Right hindlimb (tissue), 1 donor: ENCODE results near the gene LEPR.
"Not testable (repeated sequence)": the region's sequence is repeated elsewhere in the genome, so short reads cannot be mapped to it uniquely, and the experiment has no call there.

Source experiments
- DNase-seq: peaks from one replicate; pipeline ENCODE4 v3.0.0-alpha.2; 2018

LEPR gene

GRCh38 chr1:65420590-65421350 is at the start of gene LEPR, which contains the start of gene LEPROT:
Gene LEPR (plus strand): TSS chr1:65420668. CDS start chr1:65565566, 144,898 bp downstream.
Gene LEPROT (plus strand): TSS chr1:65420668. CDS start chr1:65420725, 57 bp downstream.
- no peak for DNase-seq

GRCh38 chr1:65371544-65371943 is 48.9 kb upstream of the LEPR start:
- no peak for DNase-seq

- no peak for DNase-seq
Observed at GRCh38 chr1:65372557-65372956, 47.9 kb upstream of the LEPR start.

GRCh38 chr1:65377496-65378246 is 42.8 kb upstream of the LEPR start:
- no peak for DNase-seq

GRCh38 chr1:65378247-65378946 is 42.1 kb upstream of the LEPR start:
- DNase-seq, result no peak

- not testable (repeated sequence) for DNase-seq
Observed at GRCh38 chr1:65384426-65384825, 36.0 kb upstream of the LEPR start.

GRCh38 chr1:65386439-65386838 is 34.0 kb upstream of the LEPR start:
- DNase-seq, result no peak

GRCh38 chr1:65387821-65388220 is 32.6 kb upstream of the LEPR start:
- no peak for DNase-seq

- no peak for DNase-seq
Observed at GRCh38 chr1:65388908-65389695, 31.4 kb upstream of the LEPR start.

- DNase-seq, result no peak
Observed at GRCh38 chr1:65392497-65392896, 28.0 kb upstream of the LEPR start.

GRCh38 chr1:65393347-65393746 is 27.1 kb upstream of the LEPR start:
- no peak for DNase-seq

GRCh38 chr1:65393928-65394327 is 26.5 kb upstream of the LEPR start:
- no peak for DNase-seq

- DNase-seq, result no peak
Observed at GRCh38 chr1:65395887-65396612, 24.4 kb upstream of the LEPR start.

GRCh38 chr1:65398083-65398482 is 22.4 kb upstream of the LEPR start:
- no peak for DNase-seq

GRCh38 chr1:65399003-65399402 is 21.5 kb upstream of the LEPR start:
- DNase-seq, result no peak

- no peak for DNase-seq
Observed at GRCh38 chr1:65401612-65402011, 18.9 kb upstream of the LEPR start.

GRCh38 chr1:65404941-65405340 is 15.5 kb upstream of the LEPR start:
- no peak for DNase-seq

GRCh38 chr1:65407877-65408276 is 12.6 kb upstream of the LEPR start:
- DNase-seq, result no peak

- no peak for DNase-seq
Observed at GRCh38 chr1:65409314-65409713, 11.2 kb upstream of the LEPR start.

- no peak for DNase-seq
Observed at GRCh38 chr1:65409816-65410326, 10.6 kb upstream of the LEPR start.

- DNase-seq, result no peak
Observed at GRCh38 chr1:65412256-65412983, 8.0 kb upstream of the LEPR start.
